SK-N-MC (cell line): ENCODE data around the gene CYTH2.
"Not testable (repeated sequence)": the region's sequence is repeated elsewhere in the genome, so short reads cannot be mapped to it uniquely, and the experiment has no call there.

Source experiments
- EZH2 ChIP-seq: fragments of 200-600 bp; sonication (generic); IDR thresholded peaks from one replicate; pipeline ENCODE4 v1.6.1; 2017; ENCODE audit warnings: antibody characterized with exemption
- POLR2AphosphoS5 ChIP-seq: IDR thresholded peaks from 2 replicates; pipeline ENCODE4 v1.6.1; 2012; ENCODE audit warnings: mild to moderate bottlenecking, low read depth, low read length, borderline replicate concordance

DNA sequence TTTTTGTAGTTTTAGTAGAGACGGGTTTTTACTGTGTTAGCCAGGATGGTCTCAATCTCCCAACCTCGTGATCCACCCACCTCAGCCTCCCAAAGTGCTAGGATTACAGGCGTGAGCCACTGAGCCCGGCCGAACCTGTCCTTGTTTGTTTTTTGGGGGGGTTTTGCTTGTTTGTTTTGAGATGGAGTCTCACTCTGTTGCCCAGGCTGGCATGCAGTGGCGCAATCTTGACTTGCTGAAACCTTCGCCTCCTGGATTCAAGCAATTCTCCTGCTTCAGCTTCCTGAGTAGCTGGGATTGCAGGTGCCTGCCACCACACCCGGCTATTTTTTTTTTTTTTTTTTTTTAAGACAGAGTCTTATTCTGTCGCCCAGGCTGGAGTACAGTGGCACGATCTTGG, 17.5 kb downstream of the CYTH2 start:
- not testable (repeated sequence) for TF ChIP-seq EZH2, POLR2AphosphoS5
